Activated naive CD4-positive, alpha-beta T cell treated with anti-CD3 and anti-CD28 coated beads, Interleukin-2, amount 10 ng/mL, durations not matched to agents 5 hours and 36 hours (primary cell): ENCODE measurements around the gene RBMS3. TPM values are rescaled to one million over a fixed set of nuclear protein-coding genes. Genes with fewer than 3 reads are reported as not detected.

Experiments
- total RNA-seq, 2 experiments: library from RNA; stranded (reverse); gene quantifications; one replicate each; pipeline ENCODE4 v1.2.3, GENCODE V29; 2021

Gene RBMS3
- total RNA-seq = under 1 TPM; 0.53 to 0.58 TPM

GRCh38 chr3:29280404-29281093 is at the start of gene RBMS3:
Gene RBMS3, plus strand, starts transcription at chr3:29281071.

